OCI-LY1 (cell line): ENCODE data around the gene CTSE.

Experiments
- CTCF ChIP-seq: fragments of 200-600 bp; sonication (generic), shearing (Covaris generic); IDR thresholded peaks from 2 replicates; pipeline ENCODE4 v1.5.1; 2017; ENCODE audit warnings: mild to moderate bottlenecking, antibody characterized with exemption, low read length, moderate library complexity, mixed read lengths
- EZH2 ChIP-seq: fragments of 200-600 bp; sonication (generic), shearing (Covaris generic); IDR thresholded peaks from 2 replicates; pipeline ENCODE4 v1.8.0; 2017; ENCODE audit warnings: borderline replicate concordance, mixed run types, mild to moderate bottlenecking, antibody characterized with exemption, low read length, moderate library complexity, mixed read lengths

- TF ChIP-seq EZH2: no peak
- no peak for TF ChIP-seq CTCF
Measured at GRCh38 chr1:206001476-206001888, 22.2 kb downstream of the CTSE start.
